HepG2 (cell line): ENCODE results near the gene PTCD1. TPM values are rescaled to one million over a fixed set of nuclear protein-coding genes. Genes with fewer than 3 reads are reported as not detected.

Experiments
- ATAC-seq: fragments of 200-7000 bp; cut with Tn5 transposase; 3 replicates; pipeline ENCODE4 v1.9.1; 2020; ENCODE audit warnings: mild to moderate bottlenecking, moderate library complexity
- BruUV-seq: library from RNA; stranded (reverse); fragments of 400-500 nt; replicated peaks from 2 replicates; lab custom pipeline; 2021; lab: Mats Ljungman, UMichigan
- CTCF ChIA-PET: fragments of 300-600 bp; formaldehyde crosslinking; extraction: SDS; loops from one replicate; lab custom pipeline; 2021; ENCODE audit warnings: low total read pairs, inconsistent platforms, low intra/inter-chr PET ratio; lab: Yijun Ruan, JAX
- POLR2A ChIA-PET: fragments of 350-600 bp; sonication (Branson Sonifier 250); formaldehyde crosslinking; loops from one replicate; lab custom pipeline; 2020; ENCODE audit warnings: antibody characterized with exemption, inconsistent platforms; lab: Yijun Ruan, JAX
- DNase-seq: peaks from one replicate; pipeline ENCODE4 v3.0.0-alpha.2; 2015; ENCODE audit warnings: low spot score
- FAIRE-seq: peaks from 3 replicates; lab custom pipeline; 2011; peaks lifted over from hg19 to GRCh38; lab: Jason Lieb, UNC
- H2AFZ ChIP-seq: one replicate; pipeline ENCODE4 v1.6.1; 2011; ENCODE audit warnings: low read length, inconsistent platforms
- H3K27ac ChIP-seq: fragments of 300-600 bp; 3 replicates; pipeline ENCODE4 v1.8.0; 2011; ENCODE audit warnings: mixed run types, mild to moderate bottlenecking, mixed read lengths, low read length, inconsistent platforms; ENCODE audit not compliant: insufficient read depth; ENCODE audit errors: extremely low read length
- H3K27me3 ChIP-seq, 2 experiments: fragments of 200-600 bp in 1 of 2; 2 replicates in 1 of 2; 3 replicates in 1 of 2; pipeline versions ENCODE4 v1.6.0 to v1.8.0; 2011; ENCODE audit warnings: low read length in 2 of 2, mild to moderate bottlenecking in 2 of 2, moderate library complexity in 2 of 2, inconsistent platforms in 1 of 2; ENCODE audit not compliant: insufficient read depth in 2 of 2, control insufficient read depth in 1 of 2
- H3K36me3 ChIP-seq, 2 experiments: fragments of 200-600 bp in 1 of 2; replicated peaks in 1 of 2; 2 replicates in 1 of 2; 3 replicates in 1 of 2; pipeline versions ENCODE4 v1.5.1 to v1.8.0; 2011; ENCODE audit warnings: low read length in 2 of 2, inconsistent platforms in 1 of 2; ENCODE audit not compliant: insufficient read depth in 2 of 2, control insufficient read depth in 1 of 2
- H3K4me1 ChIP-seq: 2 replicates; pipeline ENCODE4 v1.5.1; 2012; ENCODE audit warnings: low read length, inconsistent platforms; ENCODE audit not compliant: insufficient read depth
- H3K4me2 ChIP-seq: 2 replicates; pipeline ENCODE4 v1.6.0; 2011; ENCODE audit warnings: low read depth, low read length, inconsistent platforms
- H3K4me3 ChIP-seq, 3 experiments: fragments of 200-600 bp in 1 of 3; sonication (generic), shearing (Covaris generic) in 1 of 3; replicated peaks in 1 of 3; 2 replicates each; pipeline ENCODE4 v1.5.1; 2011 to 2016; ENCODE audit warnings: low read length in 3 of 3, inconsistent platforms in 2 of 3, low read depth in 2 of 3, mild to moderate bottlenecking in 2 of 3, control low read depth in 1 of 3, mixed read lengths in 1 of 3; ENCODE audit not compliant: insufficient read depth in 1 of 3
- H3K79me2 ChIP-seq: one replicate; pipeline ENCODE4 v1.6.1; 2011; ENCODE audit warnings: low read length, inconsistent platforms; ENCODE audit not compliant: insufficient read depth
- H3K9ac ChIP-seq: 2 replicates; pipeline ENCODE4 v1.6.0; 2011; ENCODE audit warnings: mild to moderate bottlenecking, low read depth, low read length, inconsistent platforms; ENCODE audit not compliant: insufficient read depth
- H3K9me3 ChIP-seq: 2 replicates; pipeline ENCODE4 v1.5.1; 2012; ENCODE audit warnings: mild to moderate bottlenecking, low read length
- H4K20me1 ChIP-seq: 2 replicates; pipeline ENCODE4 v1.6.0; 2011; ENCODE audit warnings: inconsistent platforms, mild to moderate bottlenecking, low read length, moderate library complexity; ENCODE audit not compliant: insufficient read depth
- CSRNP1 ChIP-seq: sonication (generic); formaldehyde crosslinking; IDR thresholded peaks from 2 replicates; pipeline ENCODE4 v1.8.1; 2023; ENCODE audit warnings: mild to moderate bottlenecking, missing genetic modification reagents
- JDP2 ChIP-seq: sonication (generic); formaldehyde crosslinking; IDR thresholded peaks from 2 replicates; pipeline ENCODE4 v1.8.1; 2022; ENCODE audit warnings: missing genetic modification reagents, borderline replicate concordance
- NCOA5 ChIP-seq: sonication (generic); formaldehyde crosslinking; IDR thresholded peaks from 2 replicates; pipeline ENCODE4 v1.4.0; 2020; ENCODE audit warnings: missing genetic modification reagents
- NFKBIZ ChIP-seq: IDR thresholded peaks from 2 replicates; pipeline ENCODE4 v1.6.1; 2018; ENCODE audit warnings: missing genetic modification reagents, missing compliant biosample characterization
- SNAPC2 ChIP-seq: sonication (generic); formaldehyde crosslinking; IDR thresholded peaks from 2 replicates; pipeline ENCODE4 v1.8.1; 2022; ENCODE audit warnings: mild to moderate bottlenecking, missing genetic modification reagents
- SRSF9 ChIP-seq: fragments of 200-400 bp; formaldehyde crosslinking; IDR thresholded peaks from 2 replicates; pipeline ENCODE4 v1.6.1; 2018; ENCODE audit warnings: borderline replicate concordance, mild to moderate bottlenecking, low read depth, low read length; ENCODE audit not compliant: insufficient read depth, poor library complexity, severe bottlenecking
- ZNF136 ChIP-seq: sonication (generic); formaldehyde crosslinking; IDR thresholded peaks from 2 replicates; pipeline ENCODE4 v1.8.1; 2022; ENCODE audit warnings: low read depth, mild to moderate bottlenecking, moderate library complexity, missing genetic modification reagents
- ZNF335 ChIP-seq: sonication (generic); formaldehyde crosslinking; IDR thresholded peaks from 2 replicates; pipeline ENCODE4 v1.4.0; 2020; ENCODE audit warnings: missing genetic modification reagents
- ZNF570 ChIP-seq: sonication (generic); formaldehyde crosslinking; IDR thresholded peaks from 2 replicates; pipeline ENCODE4 v1.4.0; 2020; ENCODE audit warnings: mild to moderate bottlenecking, missing genetic modification reagents, borderline replicate concordance
- ZNF615 ChIP-seq: sonication (generic); formaldehyde crosslinking; IDR thresholded peaks from 2 replicates; pipeline ENCODE4 v1.5.0; 2020; ENCODE audit warnings: mild to moderate bottlenecking, missing genetic modification reagents, borderline replicate concordance
- ZSCAN31 ChIP-seq: sonication (generic); formaldehyde crosslinking; IDR thresholded peaks from 2 replicates; pipeline ENCODE4 v1.5.0; 2020; ENCODE audit warnings: low read depth, mild to moderate bottlenecking, missing genetic modification reagents
- ZXDC ChIP-seq: sonication (generic); formaldehyde crosslinking; IDR thresholded peaks from 2 replicates; pipeline ENCODE4 v1.5.0; 2020; ENCODE audit warnings: mild to moderate bottlenecking, missing genetic modification reagents
- WGBS: methylation state at CpG from one replicate; pipeline ENCODE4 v1.1.6; 2017; ENCODE audit warnings: low lambda C conversion rate; 5-methylcytosine and 5-hydroxymethylcytosine counted together
- in situ Hi-C: cut with HindIII; loops from 2 replicates; pipeline ENCODE4 v1.10.0; 2017; ENCODE audit warnings: low pct_unique_long_range_greater_than_20kb; ENCODE audit not compliant: extremely low pct_ligation_motif_present
- intact Hi-C: fragments of 100-400 bp; cut with micrococcal nuclease; formaldehyde crosslinking; loops from one replicate; pipeline ENCODE4 v1.10.0; 2022; ENCODE audit not compliant: unreplicated experiment
- polyA plus RNA-seq, 8 experiments: library from polyadenylated mRNA; depleted of rRNA in 3 of 8; stranded (reverse) in 7 of 8; unstranded in 1 of 8; fragments of >200 nt; fragmentation: Illumina TruSeq in 4 of 8; extraction: Trizol in 4 of 8; gene quantifications; 2 replicates each; pipeline versions ENCODE4 v1.2.1 to v1.2.3, GENCODE V29; 2011 to 2016; ENCODE audit warnings: low read depth in 4 of 8, missing spikeins in 1 of 8, mixed read lengths in 1 of 8; ENCODE audit not compliant: insufficient read depth in 1 of 8
- total RNA-seq, 5 experiments: library from RNA; depleted of rRNA; stranded (reverse); fragments of >200 nt; fragmentation: Illumina TruSeq; extraction: Trizol; gene quantifications; 2 replicates each; pipeline ENCODE4 v1.2.3, GENCODE V29; 2016; ENCODE audit warnings: low read depth in 1 of 5
- TF ChIP-seq, protein P1 (sequence below): IDR thresholded peaks from 2 replicates; pipeline ENCODE4 v1.6.1; 2016; ENCODE audit warnings: mild to moderate bottlenecking

The PTCD1 gene
- total and polyA plus RNA-seq, 2 of the 13 experiments (the other 11 are each of a cell fraction or from before 2014, with no cell fraction given) = 3.0 to 8.4 TPM

GRCh38 chr7:99428972-99429566, 9.5 kb downstream of the PTCD1 start (continued):
- TF ChIP-seq, protein P1, sequence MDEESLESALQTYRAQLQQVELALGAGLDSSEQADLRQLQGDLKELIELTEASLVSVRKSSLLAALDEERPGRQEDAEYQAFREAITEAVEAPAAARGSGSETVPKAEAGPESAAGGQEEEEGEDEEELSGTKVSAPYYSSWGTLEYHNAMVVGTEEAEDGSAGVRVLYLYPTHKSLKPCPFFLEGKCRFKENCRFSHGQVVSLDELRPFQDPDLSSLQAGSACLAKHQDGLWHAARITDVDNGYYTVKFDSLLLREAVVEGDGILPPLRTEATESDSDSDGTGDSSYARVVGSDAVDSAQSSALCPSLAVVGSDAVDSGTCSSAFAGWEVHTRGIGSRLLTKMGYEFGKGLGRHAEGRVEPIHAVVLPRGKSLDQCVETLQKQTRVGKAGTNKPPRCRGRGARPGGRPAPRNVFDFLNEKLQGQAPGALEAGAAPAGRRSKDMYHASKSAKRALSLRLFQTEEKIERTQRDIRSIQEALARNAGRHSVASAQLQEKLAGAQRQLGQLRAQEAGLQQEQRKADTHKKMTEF (CRISPR knock-in tag) = no peak
- TF ChIP-seq ZNF615 (CRISPR knock-in tag) = no peak
- TF ChIP-seq SRSF9 = no peak
- no peak for TF ChIP-seq NFKBIZ
- TF ChIP-seq CSRNP1 (CRISPR knock-in tag) = no peak
- TF ChIP-seq ZNF136 (CRISPR knock-in tag) = no peak

GRCh38 chr7:99424932-99425730, 13.5 kb downstream of the PTCD1 start:
- FAIRE-seq (no peak), DNase-seq (no peak), ATAC-seq (no peak)
- 94% methylated on average over 8 of the region's 24 CpGs for WGBS
- Histone ChIP-seq H3K79me2 (no peaks in the 10 kb centered on the region), H3K27ac (no peak overlapping the region), H4K20me1 (no peaks in the 10 kb centered on the region), H3K27me3 (no peaks in the 10 kb centered on the region), H3K36me3 (peaks cover 17 to 41% of the 10 kb centered on the region in 2 experiments), H3K4me3 (no peak overlapping the region), H3K4me1 (no peaks in the 10 kb centered on the region), H3K9me3 (no peaks in the 10 kb centered on the region), H3K9ac (no peak overlapping the region), H2AFZ (no peak overlapping the region), H3K4me2 (no peak overlapping the region)
- ChIA-PET POLR2A (interaction anchor here (1.7 kb wide), 1 partner anchor 13 kb away, joined by 4 read pairs; the partner anchor contains the start of genes CPSF4 and PTCD1), CTCF (no interaction called here)
- BruUV-seq = no TSS peak
- intact Hi-C loops (no loop called here), in situ Hi-C loops (no loop called here)
- TF ChIP-seq JDP2 (CRISPR knock-in tag) (no peak), ZXDC (CRISPR knock-in tag) (no peak), ZNF335 (no peak), SNAPC2 (CRISPR knock-in tag) (no peak), NCOA5 (no peak), ZNF570 (no peak), ZSCAN31 (CRISPR knock-in tag) (no peak)
